Stomach (tissue), 9 donors: ENCODE data around the gene NAALAD2. TPM values are rescaled to one million over a fixed set of nuclear protein-coding genes. Genes with fewer than 3 reads are reported as not detected.
"Not testable (repeated sequence)": the region's sequence is repeated elsewhere in the genome, so short reads cannot be mapped to it uniquely, and the experiment has no call there.

Experiments
- DNase-seq, 2 donors: peaks; one replicate each; pipeline versions ENCODE4 v3.0.0 to v3.0.0-alpha.2; 2013 to 2019
- H3K27ac ChIP-seq, 5 donors: fragments of 200-600 bp in 4 of 5; sonication (generic) in 4 of 5; one replicate each; pipeline ENCODE4 v1.5.1; 2013 to 2019; ENCODE audit warnings: mild to moderate bottlenecking in 1 of 5, moderate library complexity in 1 of 5
- H3K27me3 ChIP-seq, 3 donors: fragments of 200-600 bp; sonication (generic); one replicate each; pipeline ENCODE4 v1.5.1; 2017 to 2019; ENCODE audit warnings: mixed run types in 1 of 3
- H3K36me3 ChIP-seq, 4 donors: fragments of 200-600 bp; sonication (generic); 1 replicate in 3 of 4; 2 replicates in 1 of 4; pipeline ENCODE4 v1.5.1; 2016 to 2019
- H3K4me1 ChIP-seq, 4 donors: fragments of 200-600 bp; sonication (generic); one replicate each; pipeline ENCODE4 v1.5.1; 2016 to 2019
- H3K4me3 ChIP-seq, 4 donors: fragments of 200-600 bp; sonication (generic) in 3 of 4; one replicate each; pipeline ENCODE4 v1.5.1; 2016 to 2019; ENCODE audit warnings: mild to moderate bottlenecking in 1 of 4
- H3K9me3 ChIP-seq, 4 donors: fragments of 200-600 bp; sonication (generic); one replicate each; pipeline ENCODE4 v1.5.1; 2016 to 2019
- EP300 ChIP-seq: sonication (generic); formaldehyde crosslinking; IDR thresholded peaks from one replicate; pipeline ENCODE4 v1.6.1; 2017; ENCODE audit warnings: antibody characterized with exemption
- POLR2A ChIP-seq, 4 donors: fragments of 450-650 bp; IDR thresholded peaks; one replicate each; pipeline ENCODE4 v1.6.1; 2016; ENCODE audit warnings: antibody characterized with exemption in 4 of 4, control low read depth in 2 of 4, mild to moderate bottlenecking in 1 of 4, moderate library complexity in 1 of 4
- POLR2AphosphoS5 ChIP-seq, 3 donors: sonication (generic); formaldehyde crosslinking; IDR thresholded peaks; one replicate each; pipeline ENCODE4 v1.6.1; 2016; ENCODE audit warnings: antibody characterized with exemption in 3 of 3
- WGBS, 5 donors: extraction: QIAGEN DNeasy Blood & Tissue Kit in 3 of 5; methylation state at CpG; one replicate each; pipeline versions ENCODE4 v1.1.5 to v1.1.7; 2013 to 2018; 5-methylcytosine and 5-hydroxymethylcytosine counted together
- intact Hi-C: fragments of 100-400 bp; cut with DNase I; formaldehyde crosslinking; loops from one replicate; pipeline ENCODE4 v1.15.1; 2023; ENCODE audit warnings: low total_unique reads
- polyA plus RNA-seq, 3 donors: library from polyadenylated mRNA; stranded (reverse); fragments of 200-250 nt; gene quantifications; one replicate each; pipeline ENCODE4 v1.2.3, GENCODE V29; 2013
- total RNA-seq, 5 donors: library from RNA; depleted of rRNA; stranded (reverse); fragments of >200 nt; gene quantifications; one replicate each; pipeline versions ENCODE4 v1.1.0 to v1.2.3, GENCODE V29; 2014 to 2016
- TF ChIP-seq, protein P1 (sequence below), 7 experiments: fragments of 450-650 bp in 4 of 7; fragments of 200-600 bp in 3 of 7; sonication (generic) in 3 of 7; IDR thresholded peaks; one replicate each; pipeline ENCODE4 v1.5.1; 2016 to 2019; ENCODE audit warnings: antibody characterized with exemption in 7 of 7, control low read depth in 2 of 7, mild to moderate bottlenecking in 1 of 7
- donor health status: healthy with polysubstance abuse.
- donor health status: Bipolar disorder and iron deficiency.
- donor health status: healthy.

Gene NAALAD2
- total and polyA plus RNA-seq, 8 donors, result 0.25 to 15.8 (median 0.68) TPM; not detected in 2

DNA sequence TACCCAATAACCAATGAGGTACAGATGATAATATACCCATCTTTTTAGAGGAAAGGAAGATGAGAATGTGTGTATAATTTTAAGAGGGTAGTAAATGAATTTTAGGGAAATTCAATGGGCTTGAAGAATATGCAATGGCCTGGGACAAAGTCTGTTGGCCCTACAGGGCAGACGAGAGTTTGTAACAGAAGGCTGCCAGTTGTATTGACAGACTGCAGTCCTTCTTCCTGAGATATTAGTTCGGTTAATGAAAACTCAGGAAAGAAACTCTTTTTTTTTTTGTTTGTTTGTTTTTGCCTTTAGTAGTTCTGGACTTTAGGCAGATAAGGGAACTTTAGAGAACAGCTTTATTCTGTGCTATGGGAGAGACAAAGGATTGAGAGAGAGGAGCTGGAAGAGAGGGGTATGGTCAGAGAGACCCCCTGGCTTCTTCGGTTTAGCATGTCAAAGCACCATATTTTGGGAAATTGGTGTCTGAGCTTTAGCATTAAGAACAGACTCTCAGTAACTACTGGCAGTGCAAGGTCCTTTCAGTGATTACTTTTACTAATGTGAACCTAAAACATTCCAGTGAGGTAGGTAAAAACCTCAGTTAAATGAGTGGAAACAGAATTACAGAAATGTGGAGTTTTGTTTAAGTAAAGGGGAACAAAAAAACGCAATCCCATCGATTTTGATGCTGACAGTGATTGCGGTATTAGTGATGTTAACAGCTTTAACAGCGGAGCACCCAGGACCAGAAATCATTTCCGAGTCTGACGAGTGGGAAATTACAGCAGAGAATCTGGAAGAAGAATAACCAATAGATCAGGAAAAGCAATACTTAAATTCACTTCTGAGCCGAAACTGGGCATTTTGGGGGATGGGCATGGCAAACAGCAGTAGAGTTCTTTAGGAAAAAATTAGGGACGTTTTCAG, 644 bp upstream of the NAALAD2 start:
- 24 to 29% (median 24%) methylated on average over 11 of the region's 11 CpGs for WGBS, 5 donors
- Histone ChIP-seq H3K4me3 (peak overlapping the region; percentile 44 to 55 (median 51)), H3K27ac (peak overlapping the region in 1 of 5 donors; percentile 44), H3K27me3 (peaks cover 0 to 10% (median 9%) of the 10 kb centered on the region in 3 donors), H3K36me3 (no peaks in the 10 kb centered on the region), H3K4me1 (peaks cover 0 to 21% (median 0%) of the 10 kb centered on the region in 4 donors), H3K9me3 (no peaks in the 10 kb centered on the region)
- DNase-seq, result peak in 1 of 2 donors; percentile 4
- no peak for TF ChIP-seq POLR2AphosphoS5 (IDR thresholded peaks at IDR 0.05)
- no peak for TF ChIP-seq POLR2A (IDR thresholded peaks at IDR 0.05)
- TF ChIP-seq EP300, result no peak
- TF ChIP-seq, protein P1, sequence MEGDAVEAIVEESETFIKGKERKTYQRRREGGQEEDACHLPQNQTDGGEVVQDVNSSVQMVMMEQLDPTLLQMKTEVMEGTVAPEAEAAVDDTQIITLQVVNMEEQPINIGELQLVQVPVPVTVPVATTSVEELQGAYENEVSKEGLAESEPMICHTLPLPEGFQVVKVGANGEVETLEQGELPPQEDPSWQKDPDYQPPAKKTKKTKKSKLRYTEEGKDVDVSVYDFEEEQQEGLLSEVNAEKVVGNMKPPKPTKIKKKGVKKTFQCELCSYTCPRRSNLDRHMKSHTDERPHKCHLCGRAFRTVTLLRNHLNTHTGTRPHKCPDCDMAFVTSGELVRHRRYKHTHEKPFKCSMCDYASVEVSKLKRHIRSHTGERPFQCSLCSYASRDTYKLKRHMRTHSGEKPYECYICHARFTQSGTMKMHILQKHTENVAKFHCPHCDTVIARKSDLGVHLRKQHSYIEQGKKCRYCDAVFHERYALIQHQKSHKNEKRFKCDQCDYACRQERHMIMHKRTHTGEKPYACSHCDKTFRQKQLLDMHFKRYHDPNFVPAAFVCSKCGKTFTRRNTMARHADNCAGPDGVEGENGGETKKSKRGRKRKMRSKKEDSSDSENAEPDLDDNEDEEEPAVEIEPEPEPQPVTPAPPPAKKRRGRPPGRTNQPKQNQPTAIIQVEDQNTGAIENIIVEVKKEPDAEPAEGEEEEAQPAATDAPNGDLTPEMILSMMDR (IDR thresholded peaks at IDR 0.05), result no peak
- intact Hi-C loops, result no loop called here

DNA sequence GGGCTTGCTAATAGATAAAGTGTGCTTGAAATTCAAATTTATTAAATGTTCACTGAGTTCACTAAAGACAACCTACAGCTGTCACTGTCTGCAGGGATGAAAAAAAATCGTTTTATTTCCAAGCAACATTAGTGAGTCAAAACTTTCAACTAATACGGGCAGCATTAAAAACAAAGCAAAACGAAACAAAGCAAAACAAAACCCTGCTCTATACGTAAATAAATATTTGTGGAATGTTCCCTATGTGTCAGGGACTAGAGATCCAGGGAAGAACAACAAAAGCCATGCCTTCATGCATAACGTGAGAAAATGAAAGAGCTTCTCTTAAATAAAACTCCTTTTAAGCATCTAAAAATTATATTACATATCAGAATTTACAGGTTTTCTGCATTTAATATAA, 553 bp downstream of the NAALAD2 start:
- intact Hi-C loops, result no loop called here
- H3K27ac ChIP-seq, result peak overlapping the region in 1 of 5 donors; percentile 44
- peaks cover 0 to 10% (median 9%) of the 10 kb centered on the region in 3 donors for H3K27me3 ChIP-seq
- DNase-seq, result no peak
- H3K9me3 ChIP-seq, result no peaks in the 10 kb centered on the region
- WGBS, 5 donors, result 2 to 6% (median 3%) methylated on average over 5 of the region's 5 CpGs
- no peaks in the 10 kb centered on the region for H3K36me3 ChIP-seq
- peaks cover 0 to 21% (median 0%) of the 10 kb centered on the region in 4 donors for H3K4me1 ChIP-seq
- TF ChIP-seq POLR2A (IDR thresholded peaks at IDR 0.05), result no peak
- TF ChIP-seq EP300, result no peak
- TF ChIP-seq, protein P1 (IDR thresholded peaks at IDR 0.05), result no peak
- no peak for TF ChIP-seq POLR2AphosphoS5 (IDR thresholded peaks at IDR 0.05)
- H3K4me3 ChIP-seq, result peak overlapping the region; percentile 44 to 55 (median 51)

DNA sequence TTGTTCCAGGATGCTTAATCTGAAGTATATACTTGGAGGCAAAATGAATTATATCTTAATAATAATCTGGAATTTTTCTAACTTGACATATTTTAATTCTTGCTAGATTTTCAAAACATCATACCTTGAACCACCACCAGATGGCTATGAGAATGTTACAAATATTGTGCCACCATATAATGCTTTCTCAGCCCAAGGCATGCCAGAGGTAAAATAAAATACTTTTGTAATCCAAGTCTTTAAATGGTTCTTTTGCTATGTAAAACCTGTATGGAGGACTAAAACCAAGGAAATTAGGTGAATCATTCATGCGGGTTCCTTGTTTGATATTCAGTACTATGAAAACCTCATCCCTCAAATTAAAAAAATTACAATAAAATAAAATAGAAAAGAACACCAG, 14.4 kb downstream of the NAALAD2 start:
- no peak for DNase-seq
- H3K36me3 ChIP-seq, result no peaks in the 10 kb centered on the region
- H3K4me3 ChIP-seq, result no peak overlapping the region
- 94 to 98% (median 97%) methylated on average over 1 of the region's 1 CpG for WGBS, 5 donors
- no peak for TF ChIP-seq EP300
- TF ChIP-seq POLR2A (IDR thresholded peaks at IDR 0.05), result no peak
- TF ChIP-seq POLR2AphosphoS5 (IDR thresholded peaks at IDR 0.05), result no peak
- TF ChIP-seq, protein P1 (IDR thresholded peaks at IDR 0.05), result no peak
- H3K4me1 ChIP-seq, result no peaks in the 10 kb centered on the region
- intact Hi-C loops, result no loop called here
- no peaks in the 10 kb centered on the region for H3K27me3 ChIP-seq
- H3K9me3 ChIP-seq, result no peaks in the 10 kb centered on the region
- no peak overlapping the region for H3K27ac ChIP-seq

DNA sequence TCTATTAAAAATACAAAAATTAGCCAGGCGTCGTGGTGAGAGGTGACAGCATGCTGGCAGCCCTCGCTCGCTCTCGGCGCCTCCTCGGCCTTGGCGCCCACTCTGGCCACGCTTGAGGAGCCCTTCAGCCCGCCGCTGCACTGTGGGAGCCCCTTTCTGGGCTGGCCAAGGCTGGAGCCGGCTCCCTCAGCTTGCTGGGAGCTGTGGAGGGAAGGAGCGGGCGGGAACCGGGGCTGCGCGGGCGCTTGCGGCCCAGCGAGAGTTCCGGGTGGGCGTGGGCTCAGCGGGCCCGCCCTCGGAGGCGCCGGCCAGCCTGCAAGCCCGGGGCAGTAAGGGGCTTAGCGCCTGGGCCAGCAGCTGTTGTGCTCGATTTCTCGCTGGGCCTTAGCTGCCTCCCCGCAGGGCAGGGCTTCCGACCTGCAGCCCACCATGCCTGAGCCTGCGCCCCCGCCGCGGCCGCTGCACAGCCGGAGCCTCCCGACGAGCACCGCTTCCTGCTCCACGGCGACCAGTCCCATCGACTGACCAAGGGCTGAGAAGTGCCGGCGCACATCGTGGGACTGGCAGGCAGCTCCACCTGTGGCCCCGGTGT, 32.6 kb downstream of the NAALAD2 start:
- 95 to 97% (median 96%) methylated on average over 28 to 49 of the region's 49 CpGs for WGBS, 5 donors
- H3K36me3 ChIP-seq, H3K4me1 ChIP-seq, H3K4me3 ChIP-seq, H3K27me3 ChIP-seq, DNase-seq, H3K27ac ChIP-seq, intact Hi-C loops, H3K9me3 ChIP-seq: not testable (repeated sequence)

DNA sequence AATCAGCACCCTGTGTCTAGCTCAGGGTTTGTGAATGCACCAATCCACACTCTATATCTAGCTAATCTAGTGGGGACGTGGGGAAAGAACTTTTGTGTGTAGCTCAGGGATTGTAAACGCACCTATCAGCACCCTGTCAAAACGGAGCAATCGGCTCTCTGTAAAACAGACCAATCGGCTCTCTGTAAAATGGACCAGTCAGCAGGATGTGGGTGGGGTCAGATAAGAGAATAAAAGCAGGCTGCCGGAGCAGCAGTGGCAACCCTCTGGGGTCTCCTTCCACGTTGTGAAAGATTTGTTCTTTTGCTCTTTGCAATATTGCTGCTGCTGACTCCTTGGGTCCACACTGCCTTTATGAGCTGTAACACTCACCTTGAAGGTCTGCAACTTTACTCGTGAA, 33.2 kb downstream of the NAALAD2 start:
- H3K27ac ChIP-seq, intact Hi-C loops, H3K27me3 ChIP-seq, H3K4me1 ChIP-seq, H3K4me3 ChIP-seq, H3K9me3 ChIP-seq, DNase-seq, H3K36me3 ChIP-seq: not testable (repeated sequence)
- 70 to 82% (median 78%) methylated on average over 8 of the region's 8 CpGs for WGBS, 5 donors
